ENCODE results near the gene ZNF268.
"Not testable (repeated sequence)": the region's sequence is repeated elsewhere in the genome, so short reads cannot be mapped to it uniquely, and the experiment has no call there.

Gene ZNF268

DNA sequence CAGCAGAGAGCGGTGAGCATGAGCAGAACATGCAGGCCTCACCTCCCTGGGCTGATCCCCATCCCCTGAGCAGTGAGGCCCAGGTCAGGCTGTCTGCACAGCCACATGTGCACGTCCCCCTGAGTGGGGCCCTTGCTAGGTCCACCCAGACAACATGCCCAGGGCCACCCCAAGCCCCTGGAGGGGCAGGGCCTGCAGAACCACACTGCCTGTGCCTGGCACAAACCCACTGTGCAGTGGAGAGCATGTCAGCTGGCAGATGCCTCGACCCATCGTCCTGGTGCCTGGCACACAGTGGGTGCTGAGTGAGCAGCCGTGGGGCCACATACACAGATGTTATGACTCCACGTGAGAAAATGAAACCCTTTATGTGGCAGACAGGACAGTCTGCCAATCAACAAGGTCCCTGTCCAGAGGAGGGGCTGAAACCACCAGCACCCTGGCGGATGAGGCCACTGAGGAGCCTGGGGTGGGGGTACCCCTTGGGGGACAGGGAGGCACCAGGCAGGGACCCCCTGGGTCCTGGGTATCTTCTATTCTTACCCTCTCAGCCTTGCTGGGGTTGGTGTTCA, 46.1 kb downstream of the ZNF268 start:
- no peak for DNase-seq (ENCODE audit: low read depth)

DNA sequence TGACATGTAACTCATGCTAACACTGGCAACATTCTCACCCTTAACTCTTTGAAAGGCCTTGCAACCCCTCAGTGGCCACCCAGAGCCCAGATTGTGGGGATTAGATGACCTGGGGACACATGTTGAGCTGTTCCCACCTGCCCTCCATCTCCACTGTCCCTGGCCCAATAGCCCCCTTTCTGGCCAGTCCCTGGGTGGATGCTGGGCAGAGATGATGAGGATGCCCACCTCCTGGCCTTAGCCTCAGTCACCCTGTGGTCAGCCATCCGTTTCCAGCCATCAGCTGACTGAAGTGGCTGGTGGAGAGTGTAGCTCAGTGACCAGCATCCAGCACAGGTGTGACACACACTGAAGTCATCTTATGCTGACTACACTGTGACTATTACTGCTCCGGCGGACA, 49.7 kb downstream of the ZNF268 start:
- DNase-seq (ENCODE audit: low read depth) = no peak

DNA sequence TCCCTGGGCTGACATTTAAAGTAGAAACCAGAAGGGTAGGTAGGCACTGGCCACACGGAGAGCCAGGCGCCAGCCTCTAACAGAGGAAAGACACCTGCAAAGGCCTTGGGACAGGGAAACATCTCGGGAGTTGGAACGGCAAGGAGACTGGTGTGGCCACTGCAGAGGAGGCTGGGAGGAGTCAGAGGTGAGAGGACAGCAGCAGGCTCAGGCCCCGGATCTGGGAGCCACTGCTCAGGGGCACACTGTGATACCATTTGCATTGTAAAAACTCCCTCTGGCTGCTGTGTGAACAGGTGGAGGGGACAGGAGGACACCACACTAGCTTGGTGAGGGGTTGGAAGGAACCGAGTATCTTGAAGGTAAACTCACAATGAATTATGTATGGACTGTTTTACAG, 51.7 kb downstream of the ZNF268 start:
- DNase-seq (ENCODE audit: low read depth) = no peak

DNA sequence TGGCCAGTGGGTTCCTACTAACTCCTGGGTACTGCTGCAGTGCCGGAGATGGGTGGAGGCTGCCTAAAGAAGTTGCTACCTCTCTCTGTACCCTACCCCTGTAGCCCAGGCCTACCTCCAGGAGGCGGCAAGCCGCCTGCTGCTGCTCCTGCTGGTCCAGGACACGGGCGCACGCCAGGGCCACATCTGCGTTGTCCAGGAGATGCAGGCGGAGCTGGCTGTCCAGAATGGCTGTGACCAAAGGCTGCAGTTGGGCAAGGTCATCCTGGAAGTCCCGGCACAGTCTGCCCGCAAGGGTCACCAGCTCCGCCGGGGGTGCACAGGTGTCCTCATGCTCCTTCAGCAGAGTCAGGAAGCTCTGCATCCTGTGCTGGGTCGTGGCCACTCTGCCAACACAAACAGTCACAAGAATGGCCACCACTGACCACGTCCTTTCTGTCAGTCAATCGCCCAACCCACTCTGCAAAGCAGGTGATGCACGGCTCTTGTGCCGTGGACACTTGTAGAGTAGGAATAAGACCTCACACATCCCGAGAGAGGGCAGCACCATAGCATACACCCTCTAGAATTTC, 52.8 kb downstream of the ZNF268 start:
- no peak for DNase-seq (ENCODE audit: low read depth)

DNA sequence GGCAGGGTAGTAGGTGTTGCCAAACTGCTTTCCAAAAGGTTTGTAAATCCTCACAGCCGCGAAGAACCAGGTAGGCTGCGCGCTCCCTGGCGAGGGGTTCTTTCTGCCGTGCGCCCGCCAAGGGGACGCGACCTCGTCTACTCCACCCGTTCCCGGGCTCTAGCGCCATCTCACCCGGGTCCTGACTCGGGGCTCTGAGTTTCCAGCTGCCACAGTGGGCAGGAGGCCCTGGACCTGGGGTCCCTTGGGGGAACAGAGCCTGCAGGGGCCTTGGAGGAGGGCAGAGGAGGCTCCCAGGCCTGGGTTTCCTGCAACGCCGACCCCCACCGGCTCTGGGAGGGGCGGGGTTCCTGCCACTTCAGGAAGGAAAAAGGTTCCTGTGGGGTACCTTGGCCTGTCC, 53.7 kb downstream of the ZNF268 start:
- DNase-seq (ENCODE audit: low read depth) = no peak

DNA sequence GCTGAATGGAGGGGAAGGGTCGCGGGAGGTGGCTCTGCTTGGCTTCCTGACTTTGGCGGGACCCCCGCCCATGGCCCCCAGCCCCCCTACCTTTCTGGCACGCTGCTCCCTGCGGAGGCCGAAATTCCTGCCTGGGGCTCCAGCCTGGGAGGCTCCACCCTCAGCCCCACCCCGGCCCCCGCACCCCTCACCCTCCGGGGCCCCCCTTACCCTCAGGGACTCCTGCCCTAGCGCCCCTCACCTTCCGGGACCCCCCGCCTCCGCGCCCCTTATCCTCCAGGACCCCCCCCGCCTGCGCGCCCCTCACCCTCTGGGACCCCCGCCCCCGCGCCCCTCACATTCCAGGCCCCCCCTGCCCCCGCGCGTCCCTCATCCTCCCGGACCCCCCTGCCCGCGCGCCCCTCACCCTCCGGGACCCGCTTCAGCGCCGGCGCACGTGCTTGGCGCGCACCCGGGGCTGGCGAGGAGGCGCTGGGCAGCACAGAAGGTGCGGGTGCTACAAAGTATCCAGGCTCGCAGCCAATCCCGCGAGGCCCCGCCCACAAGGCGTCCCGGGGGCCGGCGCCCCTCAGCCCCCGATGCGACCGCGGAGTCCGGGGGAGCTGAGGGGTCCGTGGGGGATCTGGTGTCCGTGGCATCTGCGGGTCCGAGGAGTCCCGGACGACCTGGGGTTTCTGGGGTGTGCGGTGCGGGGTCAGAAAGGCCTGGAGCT, 54.3 kb downstream of the ZNF268 start, which contains the start of gene ANHX:
ANHX (minus strand) TSS at position 477 of the 712 bp plus-strand sequence. CDS start 1,521 bp downstream, outside the sequence.
- DNase-seq (ENCODE audit: low read depth) = no peak

DNA sequence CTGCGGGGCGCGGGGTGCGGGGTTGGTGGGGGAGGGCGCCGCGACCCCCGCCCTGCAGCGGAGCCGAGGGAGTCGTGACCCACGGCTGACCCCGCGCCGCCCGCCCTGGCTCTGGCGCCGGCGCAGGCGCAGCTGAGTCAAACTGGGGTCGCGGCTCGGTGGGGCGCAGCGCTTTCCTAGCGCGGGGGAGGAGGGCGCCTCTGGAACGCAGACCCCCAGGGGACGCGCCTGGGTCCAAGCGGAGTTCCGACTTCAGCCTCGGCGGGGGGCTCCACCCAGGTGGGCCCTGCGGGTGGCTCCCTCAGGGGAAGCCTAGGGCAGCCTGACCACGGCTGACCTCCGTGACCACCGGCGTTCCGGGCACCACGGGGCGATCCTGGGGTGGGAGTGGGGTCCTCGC, 54.8 kb downstream of the ZNF268 start:
- no peak for DNase-seq (ENCODE audit: low read depth)

DNA sequence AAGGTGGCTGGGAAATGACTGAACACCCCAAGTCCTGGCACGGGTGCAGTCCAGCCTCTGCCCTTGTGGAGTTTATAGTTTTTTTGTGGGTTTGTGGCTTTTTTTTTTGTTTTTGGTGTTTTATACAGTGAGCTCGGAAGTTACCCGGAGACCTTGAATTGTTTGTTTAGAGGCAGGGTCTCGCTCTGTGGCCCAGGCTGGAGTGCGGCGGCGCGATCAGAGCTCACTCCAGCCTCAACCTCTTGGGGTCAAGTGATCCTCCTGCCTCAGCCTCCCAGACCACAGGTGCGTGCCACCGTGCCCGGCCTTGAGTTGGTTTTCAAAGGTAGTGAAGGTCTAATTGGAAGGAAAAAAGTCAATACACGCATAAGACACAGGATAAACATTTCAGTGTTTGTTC, 55.3 kb downstream of the ZNF268 start:
- DNase-seq (ENCODE audit: low read depth) = no peak

DNA sequence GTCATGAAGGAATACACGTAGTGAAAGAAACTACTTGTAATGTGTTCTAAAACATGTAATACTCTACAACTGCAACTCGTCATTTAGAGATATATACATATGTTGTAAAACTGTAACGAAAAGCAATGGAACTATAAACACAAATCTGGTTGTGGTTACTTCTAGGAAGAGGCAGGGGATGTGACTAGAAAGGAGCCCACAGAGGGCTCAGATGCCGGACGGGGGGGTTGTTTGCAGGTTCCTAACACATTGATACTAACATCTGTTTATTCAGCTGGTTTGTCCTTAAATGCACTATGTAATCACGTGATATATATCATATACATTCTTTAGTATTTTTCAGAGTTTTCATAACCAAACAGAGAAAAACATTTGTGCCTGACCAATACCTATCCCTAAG, 70.4 kb downstream of the ZNF268 start:
- no peak for DNase-seq (ENCODE audit: low read depth)

DNA sequence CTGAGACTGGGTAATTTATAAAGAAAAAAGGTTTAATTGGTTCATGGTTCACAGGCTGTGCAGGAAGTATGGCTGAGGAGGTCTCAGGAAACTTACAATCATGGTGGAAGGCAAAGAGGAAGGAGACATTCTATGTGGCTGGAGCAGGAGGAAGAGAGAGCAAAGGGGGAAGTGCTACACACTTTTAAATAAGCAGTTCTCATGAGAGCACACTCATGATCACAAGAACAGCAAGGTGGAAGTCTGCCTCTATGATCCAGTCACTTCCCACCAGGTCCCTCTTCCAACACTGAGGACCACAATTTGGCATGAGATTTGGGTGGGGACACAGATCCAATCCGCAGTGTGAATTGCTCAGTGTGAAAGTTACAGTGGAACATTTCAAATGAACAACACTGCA, 74.5 kb downstream of the ZNF268 start:
- not testable (repeated sequence) for DNase-seq (ENCODE audit: low read depth)

DNA sequence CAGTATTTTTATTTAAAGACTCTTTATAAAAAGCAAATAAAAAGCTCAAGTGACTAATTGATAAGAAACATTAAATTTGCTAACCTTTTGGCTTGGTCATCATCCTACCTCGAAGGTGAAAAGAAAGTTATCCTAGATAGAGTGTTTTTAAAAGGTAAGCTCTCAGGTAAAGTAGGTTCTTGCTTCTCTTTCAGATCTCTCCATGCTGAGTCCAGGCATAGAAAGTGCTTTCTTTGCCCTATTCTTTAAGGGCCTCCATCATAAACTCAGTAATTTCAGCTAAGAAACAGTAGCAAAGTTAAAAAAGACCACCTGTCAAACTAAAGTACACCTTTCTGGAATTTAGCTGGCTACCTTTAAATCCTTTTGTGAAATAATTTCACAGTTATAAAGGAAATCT, 75.0 kb downstream of the ZNF268 start:
- no peak for DNase-seq (ENCODE audit: low read depth)

DNA sequence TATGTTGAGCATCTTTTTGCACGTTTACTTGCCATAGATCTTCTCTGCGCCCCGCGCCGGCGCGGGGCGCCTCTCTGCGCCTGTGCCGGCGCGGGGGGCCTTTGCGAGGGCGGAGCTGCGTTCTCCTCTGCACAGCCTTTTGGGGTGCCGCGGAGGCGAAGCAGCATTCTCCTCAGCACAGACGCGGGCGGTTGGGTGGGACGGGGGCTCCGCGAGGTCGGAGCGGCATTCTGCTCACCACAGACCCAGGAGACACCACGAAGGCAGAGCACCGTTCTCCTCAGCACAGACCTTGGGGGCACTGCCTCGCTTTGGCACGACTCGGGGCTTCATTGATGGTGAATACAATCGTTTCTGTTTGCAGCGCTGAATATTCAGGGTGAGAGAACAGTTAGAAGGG, 82.9 kb downstream of the ZNF268 start:
- DNase-seq (ENCODE audit: low read depth) = no peak

Measured in T follicular helper cell (primary cell).